Hepatocyte (in vitro differentiated cells): Measurements from ENCODE around the gene PTGER2. TPM values are rescaled to one million over a fixed set of nuclear protein-coding genes. Genes with fewer than 3 reads are reported as not detected.

Source experiments
- DNase-seq: peaks from one replicate; pipeline ENCODE4 v3.0.0-alpha.2; 2016; ENCODE audit warnings: low spot score
- H2AFZ ChIP-seq: fragments of 200-600 bp; sonication (generic); 2 replicates; pipeline ENCODE4 v1.6.0; 2016; ENCODE audit warnings: antibody characterized with exemption, mild to moderate bottlenecking
- H3K27ac ChIP-seq: fragments of 200-600 bp; sonication (generic); 2 replicates; pipeline ENCODE4 v1.5.1; 2016; ENCODE audit warnings: mild to moderate bottlenecking
- H3K27me3 ChIP-seq: fragments of 200-600 bp; sonication (generic); 2 replicates; pipeline ENCODE4 v1.6.1; 2016
- H3K36me3 ChIP-seq: fragments of 200-600 bp; sonication (generic); replicated peaks from 2 replicates; pipeline ENCODE4 v1.5.1; 2016; ENCODE audit warnings: low read depth; ENCODE audit not compliant: insufficient read depth
- H3K4me1 ChIP-seq: fragments of 200-600 bp; sonication (generic); 2 replicates; pipeline ENCODE4 v1.5.1; 2016; ENCODE audit warnings: mild to moderate bottlenecking, moderate library complexity; ENCODE audit not compliant: insufficient read depth
- H3K4me2 ChIP-seq: fragments of 200-600 bp; sonication (generic); 2 replicates; pipeline ENCODE4 v1.6.0; 2016
- H3K4me3 ChIP-seq: fragments of 200-600 bp; sonication (generic); 2 replicates; pipeline ENCODE4 v1.5.1; 2016; ENCODE audit warnings: mild to moderate bottlenecking
- H3K79me2 ChIP-seq: fragments of 200-600 bp; sonication (generic); 2 replicates; pipeline ENCODE4 v1.6.0; 2017; ENCODE audit warnings: mild to moderate bottlenecking
- H3K9me2 ChIP-seq: fragments of 200-600 bp; sonication (generic); replicated peaks from 2 replicates; pipeline ENCODE4 v1.6.0; 2017; ENCODE audit warnings: mild to moderate bottlenecking; ENCODE audit not compliant: insufficient read depth
- H3K9me3 ChIP-seq: fragments of 200-600 bp; sonication (generic); 2 replicates; pipeline ENCODE4 v1.5.1; 2016; ENCODE audit warnings: low read depth, mild to moderate bottlenecking
- H4K20me1 ChIP-seq: fragments of 200-600 bp; sonication (generic); 2 replicates; pipeline ENCODE4 v1.6.0; 2016; ENCODE audit warnings: mild to moderate bottlenecking; ENCODE audit not compliant: insufficient read depth, poor library complexity, severe bottlenecking
- CTCF ChIP-seq: fragments of 200-600 bp; sonication (generic); IDR thresholded peaks from 2 replicates; pipeline ENCODE4 v1.5.1; 2016; ENCODE audit warnings: antibody characterized with exemption, mild to moderate bottlenecking; ENCODE audit not compliant: poor library complexity
- EZH2 ChIP-seq: fragments of 200-600 bp; sonication (generic); IDR thresholded peaks from 2 replicates; pipeline ENCODE4 v1.6.1; 2016; ENCODE audit warnings: antibody characterized with exemption, mild to moderate bottlenecking, borderline replicate concordance
- EZH2phosphoT487 ChIP-seq: fragments of 200-600 bp; sonication (generic); IDR thresholded peaks from one replicate; pipeline ENCODE4 v1.6.1; 2018; ENCODE audit warnings: antibody characterized with exemption, mild to moderate bottlenecking, low read depth, moderate library complexity; ENCODE audit not compliant: unreplicated experiment, severe bottlenecking
- WGBS: methylation state at CpG from one replicate; pipeline ENCODE4 v1.1.6; 2016; ENCODE audit warnings: low lambda C conversion rate; ENCODE audit errors: missing lambda C conversion rate; 5-methylcytosine and 5-hydroxymethylcytosine counted together
- polyA plus RNA-seq: library from polyadenylated mRNA; unstranded; fragments of >200 nt; fragmentation: Nextera tagmentation; extraction: Ambion mirVana; gene quantifications from 2 replicates; pipeline ENCODE4 v1.2.1, GENCODE V29; 2016
- total RNA-seq: library from RNA; depleted of rRNA; stranded (reverse); fragments of >200 nt; gene quantifications from 2 replicates; pipeline ENCODE4 v1.2.3, GENCODE V29; 2014

The PTGER2 gene
- total and polyA plus RNA-seq, 2 experiments from 2014 or later, result 18.5 to 49.3 TPM

GRCh38 chr14:52319919-52320318, 5.8 kb downstream of the PTGER2 start:
- peaks cover 19% of the 10 kb centered on the region for H3K27me3 ChIP-seq
- H3K9me3 ChIP-seq, result no peaks in the 10 kb centered on the region
- H3K4me3 ChIP-seq, result no peak overlapping the region
- H4K20me1 ChIP-seq, result no peaks in the 10 kb centered on the region
- no peaks in the 10 kb centered on the region for H3K36me3 ChIP-seq
- 56% methylated on average over 3 of the region's 3 CpGs for WGBS
- H3K9me2 ChIP-seq, result no peaks in the 10 kb centered on the region
- H3K79me2 ChIP-seq, result peaks cover 2% of the 10 kb centered on the region
- TF ChIP-seq CTCF (no peak), EZH2phosphoT487 (no peak), EZH2 (no peak)
- no peak overlapping the region for H3K4me2 ChIP-seq
- H3K4me1 ChIP-seq, result no peaks in the 10 kb centered on the region
- H2AFZ ChIP-seq, result no peak overlapping the region
- DNase-seq, result no peak
- no peak overlapping the region for H3K27ac ChIP-seq

- Histone ChIP-seq H3K27me3 (no peaks in the 10 kb centered on the region), H2AFZ (no peak overlapping the region), H3K4me1 (peaks cover 9% of the 10 kb centered on the region), H3K4me3 (no peak overlapping the region), H3K27ac (no peak overlapping the region), H3K9me3 (no peaks in the 10 kb centered on the region), H3K79me2 (no peaks in the 10 kb centered on the region), H3K4me2 (no peak overlapping the region), H3K36me3 (no peaks in the 10 kb centered on the region), H4K20me1 (no peaks in the 10 kb centered on the region), H3K9me2 (no peaks in the 10 kb centered on the region)
- WGBS, result 93% methylated on average over 3 of the region's 3 CpGs
- TF ChIP-seq CTCF (no peak), EZH2 (no peak), EZH2phosphoT487 (no peak)
- DNase-seq, result no peak
Observed at GRCh38 chr14:52325126-52325525, 11.0 kb downstream of the PTGER2 start.

- Histone ChIP-seq H3K4me3 (no peak overlapping the region), H4K20me1 (no peaks in the 10 kb centered on the region), H3K4me2 (no peak overlapping the region), H3K79me2 (no peaks in the 10 kb centered on the region), H3K9me3 (no peaks in the 10 kb centered on the region), H3K27ac (no peak overlapping the region), H3K27me3 (no peaks in the 10 kb centered on the region), H2AFZ (no peak overlapping the region), H3K36me3 (no peaks in the 10 kb centered on the region), H3K9me2 (no peaks in the 10 kb centered on the region), H3K4me1 (peaks cover 9% of the 10 kb centered on the region)
- 87% methylated on average over 3 of the region's 3 CpGs for WGBS
- no peak for DNase-seq
- no peak for TF ChIP-seq EZH2phosphoT487
- no peak for TF ChIP-seq CTCF
- TF ChIP-seq EZH2, result no peak
Observed at GRCh38 chr14:52325630-52326029, 11.5 kb downstream of the PTGER2 start.
